Vagina (tissue), 2 donors: ENCODE data around the gene RUVBL2.

Experiments
- CTCF ChIP-seq, 3 experiments: fragments of 450-650 bp in 2 of 3; fragments of 200-600 bp in 1 of 3; sonication (generic) in 1 of 3; IDR thresholded peaks; one replicate each; pipeline ENCODE4 v1.5.1; 2017 to 2019; ENCODE audit warnings: antibody characterized with exemption in 3 of 3, mild to moderate bottlenecking in 2 of 3, moderate library complexity in 2 of 3
- POLR2AphosphoS5 ChIP-seq, 2 donors: sonication (generic); formaldehyde crosslinking; IDR thresholded peaks; one replicate each; pipeline ENCODE4 v1.9.0; 2017; ENCODE audit warnings: antibody characterized with exemption in 2 of 2, mild to moderate bottlenecking in 2 of 2, low read depth in 1 of 2; ENCODE audit not compliant: insufficient read depth in 1 of 2

GRCh38 chr19:48946463-48947257, 47.0 kb upstream of the RUVBL2 start:
- TF ChIP-seq POLR2AphosphoS5 (IDR thresholded peaks at IDR 0.05; ENCODE audit: insufficient read depth in 1 of 2, low read depth in 1 of 2) (no peak), CTCF (IDR thresholded peaks at IDR 0.05) (no peak)
